Activated CD4-positive, alpha-beta T cell treated with anti-CD3 and anti-CD28 coated beads, Interleukin-2, amount 50 U/mL, for 48 hours (primary cell): Measurements from ENCODE around the gene PLXDC2.
"Not testable (repeated sequence)": the region's sequence is repeated elsewhere in the genome, so short reads cannot be mapped to it uniquely, and the experiment has no call there.

Source experiments
- DNase-seq, 2 experiments: peaks; one replicate each; pipeline ENCODE4 v3.0.0-alpha.2; 2020

The PLXDC2 gene

GRCh38 chr10:20133669-20134189 is 317.5 kb downstream of the PLXDC2 start:
- DNase-seq = no peak

- no peak for DNase-seq
These were observed 326.1 kb downstream of the PLXDC2 start for GRCh38 chr10:20142311-20142710.

- DNase-seq = no peak
These were observed 328.0 kb downstream of the PLXDC2 start for GRCh38 chr10:20144268-20144667.

- no peak for DNase-seq
These were observed 329.8 kb downstream of the PLXDC2 start for GRCh38 chr10:20146004-20146403.

- DNase-seq = no peak
These were observed 331.5 kb downstream of the PLXDC2 start for GRCh38 chr10:20147684-20148083.

- no peak for DNase-seq
These were observed 340.3 kb downstream of the PLXDC2 start for GRCh38 chr10:20156511-20156910.

GRCh38 chr10:20157314-20157713 is 341.1 kb downstream of the PLXDC2 start:
- DNase-seq = no peak

- no peak for DNase-seq
These were observed 341.9 kb downstream of the PLXDC2 start for GRCh38 chr10:20158086-20158485.

GRCh38 chr10:20162123-20162522 is 345.9 kb downstream of the PLXDC2 start:
- DNase-seq = no peak

GRCh38 chr10:20166096-20166675 is 350.0 kb downstream of the PLXDC2 start:
- no peak for DNase-seq

GRCh38 chr10:20170661-20171060 is 354.4 kb downstream of the PLXDC2 start:
- DNase-seq = no peak

- DNase-seq = no peak
These were observed 356.8 kb downstream of the PLXDC2 start for GRCh38 chr10:20173046-20173445.

- DNase-seq = no peak
These were observed 359.5 kb downstream of the PLXDC2 start for GRCh38 chr10:20175719-20176118.

GRCh38 chr10:20180766-20181165 is 364.5 kb downstream of the PLXDC2 start:
- no peak for DNase-seq

GRCh38 chr10:20181434-20181833 is 365.2 kb downstream of the PLXDC2 start:
- DNase-seq = no peak

- no peak for DNase-seq
These were observed 368.9 kb downstream of the PLXDC2 start for GRCh38 chr10:20185116-20185515.

- not testable (repeated sequence) for DNase-seq
These were observed 375.2 kb downstream of the PLXDC2 start for GRCh38 chr10:20191392-20191791.

- DNase-seq = no peak
These were observed 378.8 kb downstream of the PLXDC2 start for GRCh38 chr10:20195076-20195475.

GRCh38 chr10:20200758-20201157 is 384.5 kb downstream of the PLXDC2 start:
- DNase-seq = no peak

- no peak for DNase-seq
These were observed 386.1 kb downstream of the PLXDC2 start for GRCh38 chr10:20202337-20202736.

- DNase-seq = no peak
These were observed 391.4 kb downstream of the PLXDC2 start for GRCh38 chr10:20207653-20208052.

- DNase-seq = not testable (repeated sequence)
These were observed 392.9 kb downstream of the PLXDC2 start for GRCh38 chr10:20209098-20209497.

GRCh38 chr10:20215547-20216152 is 399.4 kb downstream of the PLXDC2 start:
- no peak for DNase-seq

GRCh38 chr10:20221356-20221755 is 405.1 kb downstream of the PLXDC2 start:
- DNase-seq = no peak

- no peak for DNase-seq
These were observed 412.5 kb downstream of the PLXDC2 start for GRCh38 chr10:20228729-20229128.
